Measurements from ENCODE around the gene VTI1A.

The VTI1A gene

GRCh38 chr10:112509558-112510291 is 62.7 kb downstream of the VTI1A start:
- TF ChIP-seq CTCF (IDR thresholded peaks at IDR 0.05) = no peak

GRCh38 chr10:112510384-112510783 is 63.4 kb downstream of the VTI1A start:
- TF ChIP-seq CTCF (IDR thresholded peaks at IDR 0.05) = no peak

GRCh38 chr10:112512294-112512693 is 65.3 kb downstream of the VTI1A start:
- TF ChIP-seq CTCF (IDR thresholded peaks at IDR 0.05) = no peak

GRCh38 chr10:112515126-112515525 is 68.1 kb downstream of the VTI1A start:
- no peak for TF ChIP-seq CTCF (IDR thresholded peaks at IDR 0.05)

GRCh38 chr10:112515852-112516251 is 68.8 kb downstream of the VTI1A start:
- TF ChIP-seq CTCF (IDR thresholded peaks at IDR 0.05) = no peak

GRCh38 chr10:112517451-112517862 is 70.4 kb downstream of the VTI1A start:
- no peak for TF ChIP-seq CTCF (IDR thresholded peaks at IDR 0.05)

- TF ChIP-seq CTCF (IDR thresholded peaks at IDR 0.05) = no peak
Observed at GRCh38 chr10:112519133-112519761, 72.2 kb downstream of the VTI1A start.
